ENCODE results near the gene C1orf141.
A peak's percentile ranks its signal among the peaks of the same experiment; 100 is the strongest.

Gene C1orf141

DNA sequence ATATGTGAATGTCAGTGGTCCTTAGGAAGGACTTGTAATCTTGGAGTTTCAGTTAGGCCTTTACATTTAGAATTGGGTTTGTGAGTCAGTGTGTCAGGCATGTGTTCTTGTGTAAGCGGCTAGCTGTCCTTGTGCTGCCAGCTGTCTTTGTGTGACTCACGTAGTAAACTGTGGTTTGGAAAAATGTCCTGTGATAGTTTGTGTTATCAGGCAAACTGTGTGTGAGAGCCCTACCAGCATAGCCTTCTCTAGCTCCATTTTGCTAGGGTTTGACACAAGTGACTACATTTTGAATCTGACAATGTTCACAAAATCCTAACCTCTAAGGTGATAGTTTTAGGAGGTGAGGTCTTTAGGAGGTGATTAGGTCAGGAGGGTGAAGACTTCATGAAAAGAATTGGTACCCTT is 74.0 kb downstream of the C1orf141 start:
- no peak overlapping the region for H3K27ac ChIP-seq (ENCODE audit: insufficient read depth in 1 of 2, low read depth in 1 of 2, low read length in 2 of 2, poor library complexity in 1 of 2, severe bottlenecking in 2 of 2)
- 83% methylated on average over 1 of the region's 2 CpGs for WGBS (ENCODE audit: insufficient coverage)

GRCh38 chr1:67059346-67059745 is 75.4 kb downstream of the C1orf141 start:
- peaks cover 0 to 3% (median 1%) of the 10 kb centered on the region in 4 experiments for H3K4me1 ChIP-seq (ENCODE audit: control extremely low read depth in 1 of 4, control insufficient read depth in 4 of 4, insufficient read depth in 4 of 4, low read length in 3 of 4)
- WGBS (ENCODE audit: insufficient coverage), result 100% methylated on average over 1 of the region's 1 CpG
- POLR2A ChIA-PET, result no interaction called here
- DNase-seq, result no peak
- no peak overlapping the region for H3K4me3 ChIP-seq (ENCODE audit: control insufficient read depth in 1 of 7, extremely low read depth in 1 of 7, insufficient read depth in 4 of 7, low read depth in 2 of 7, low read length in 6 of 7)
- H3K27ac ChIP-seq (ENCODE audit: insufficient read depth in 1 of 2, low read depth in 1 of 2, low read length in 2 of 2, poor library complexity in 1 of 2, severe bottlenecking in 2 of 2), result no peak overlapping the region
- CTCF ChIA-PET, result no interaction called here
- H3K27me3 ChIP-seq (replicated peaks in 2 of 5; ENCODE audit: control insufficient read depth in 4 of 5, insufficient read depth in 5 of 5, low read length in 4 of 5), result no peaks in the 10 kb centered on the region
- H3K9me3 ChIP-seq (ENCODE audit: control extremely low read depth in 1 of 5, control insufficient read depth in 4 of 5, insufficient read depth in 2 of 5, low read depth in 1 of 5, low read length in 4 of 5), result no peaks in the 10 kb centered on the region
- H3K36me3 ChIP-seq (ENCODE audit: control insufficient read depth in 4 of 4, insufficient read depth in 4 of 4, low read length in 3 of 4), result no peaks in the 10 kb centered on the region

More for the DNA sequence above, 74.0 kb downstream of the C1orf141 start:
- Histone ChIP-seq H3K4me3 (ENCODE audit: control insufficient read depth in 1 of 7, extremely low read depth in 1 of 7, insufficient read depth in 4 of 7, low read depth in 2 of 7, low read length in 6 of 7) (no peak overlapping the region), H3K27me3 (replicated peaks in 2 of 5; ENCODE audit: control insufficient read depth in 4 of 5, insufficient read depth in 5 of 5, low read length in 4 of 5) (no peaks in the 10 kb centered on the region), H3K9me3 (ENCODE audit: control extremely low read depth in 1 of 5, control insufficient read depth in 4 of 5, insufficient read depth in 2 of 5, low read depth in 1 of 5, low read length in 4 of 5) (no peaks in the 10 kb centered on the region), H3K4me1 (ENCODE audit: control extremely low read depth in 1 of 4, control insufficient read depth in 4 of 4, insufficient read depth in 4 of 4, low read length in 3 of 4) (no peaks in the 10 kb centered on the region), H3K36me3 (ENCODE audit: control insufficient read depth in 4 of 4, insufficient read depth in 4 of 4, low read length in 3 of 4) (no peaks in the 10 kb centered on the region)
- CTCF ChIA-PET, result interaction anchor here (1.0 to 1.2 kb wide), 2 partner anchors 88 to 153 kb away, joined by 3 to 4 read pairs; no protein-coding TSS in a partner anchor
- POLR2A ChIA-PET, result no interaction called here
- peak in 1 of 3 donors; percentile 8 for DNase-seq

GRCh38 chr1:67058761-67059160 is 76.0 kb downstream of the C1orf141 start:
- H3K27ac ChIP-seq (ENCODE audit: insufficient read depth in 1 of 2, low read depth in 1 of 2, low read length in 2 of 2, poor library complexity in 1 of 2, severe bottlenecking in 2 of 2), result no peak overlapping the region
- no peak overlapping the region for H3K4me3 ChIP-seq (ENCODE audit: control insufficient read depth in 1 of 7, extremely low read depth in 1 of 7, insufficient read depth in 4 of 7, low read depth in 2 of 7, low read length in 6 of 7)
- 100% methylated on average over 1 of the region's 3 CpGs for WGBS (ENCODE audit: insufficient coverage)
- ChIA-PET CTCF (no interaction called here), POLR2A (no interaction called here)
- H3K9me3 ChIP-seq (ENCODE audit: control extremely low read depth in 1 of 5, control insufficient read depth in 4 of 5, insufficient read depth in 2 of 5, low read depth in 1 of 5, low read length in 4 of 5), result no peaks in the 10 kb centered on the region
- H3K27me3 ChIP-seq (replicated peaks in 2 of 5; ENCODE audit: control insufficient read depth in 4 of 5, insufficient read depth in 5 of 5, low read length in 4 of 5), result no peaks in the 10 kb centered on the region
- peaks cover 0 to 4% (median 2%) of the 10 kb centered on the region in 4 experiments for H3K4me1 ChIP-seq (ENCODE audit: control extremely low read depth in 1 of 4, control insufficient read depth in 4 of 4, insufficient read depth in 4 of 4, low read length in 3 of 4)
- no peak for DNase-seq
- H3K36me3 ChIP-seq (ENCODE audit: control insufficient read depth in 4 of 4, insufficient read depth in 4 of 4, low read length in 3 of 4), result no peaks in the 10 kb centered on the region

GRCh38 chr1:67058242-67058641 is 76.5 kb downstream of the C1orf141 start:
- no peaks in the 10 kb centered on the region for H3K9me3 ChIP-seq (ENCODE audit: control extremely low read depth in 1 of 5, control insufficient read depth in 4 of 5, insufficient read depth in 2 of 5, low read depth in 1 of 5, low read length in 4 of 5)
- no CpG with 5 or more reads among the region's 1 CpG for WGBS (ENCODE audit: insufficient coverage)
- H3K36me3 ChIP-seq (ENCODE audit: control insufficient read depth in 4 of 4, insufficient read depth in 4 of 4, low read length in 3 of 4), result no peaks in the 10 kb centered on the region
- H3K27me3 ChIP-seq (replicated peaks in 2 of 5; ENCODE audit: control insufficient read depth in 4 of 5, insufficient read depth in 5 of 5, low read length in 4 of 5), result no peaks in the 10 kb centered on the region
- no peak overlapping the region for H3K27ac ChIP-seq (ENCODE audit: insufficient read depth in 1 of 2, low read depth in 1 of 2, low read length in 2 of 2, poor library complexity in 1 of 2, severe bottlenecking in 2 of 2)
- CTCF ChIA-PET, result interaction anchor here (0.7 kb wide), 1 partner anchor 94 kb away, joined by 3 read pairs; no protein-coding TSS in a partner anchor
- no peak for DNase-seq
- POLR2A ChIA-PET, result no interaction called here
- H3K4me3 ChIP-seq (ENCODE audit: control insufficient read depth in 1 of 7, extremely low read depth in 1 of 7, insufficient read depth in 4 of 7, low read depth in 2 of 7, low read length in 6 of 7), result no peak overlapping the region
- H3K4me1 ChIP-seq (ENCODE audit: control extremely low read depth in 1 of 4, control insufficient read depth in 4 of 4, insufficient read depth in 4 of 4, low read length in 3 of 4), result peaks cover 0 to 4% (median 3%) of the 10 kb centered on the region in 4 experiments

- no peaks in the 10 kb centered on the region for H3K27me3 ChIP-seq (replicated peaks in 2 of 5; ENCODE audit: control insufficient read depth in 4 of 5, insufficient read depth in 5 of 5, low read length in 4 of 5)
- peaks cover 7 to 22% (median 11%) of the 10 kb centered on the region in 4 experiments for H3K4me1 ChIP-seq (ENCODE audit: control extremely low read depth in 1 of 4, control insufficient read depth in 4 of 4, insufficient read depth in 4 of 4, low read length in 3 of 4)
- ChIA-PET CTCF (interaction anchor here (1.4 to 1.6 kb wide), 3 partner anchors 8 to 95 kb away, joined by 3 to 5 read pairs (median 4); no protein-coding TSS in a partner anchor), POLR2A (interaction anchor here (0.6 kb wide), 1 partner anchor 1837 kb away, joined by 4 read pairs; no protein-coding TSS in a partner anchor)
- H3K9me3 ChIP-seq (ENCODE audit: control extremely low read depth in 1 of 5, control insufficient read depth in 4 of 5, insufficient read depth in 2 of 5, low read depth in 1 of 5, low read length in 4 of 5), result no peaks in the 10 kb centered on the region
- peak within 1 kb of the TSS; percentile 82 to 94 for H3K27ac ChIP-seq (ENCODE audit: insufficient read depth in 1 of 2, low read depth in 1 of 2, low read length in 2 of 2, poor library complexity in 1 of 2, severe bottlenecking in 2 of 2)
- peaks cover 0 to 10% (median 6%) of the 10 kb centered on the region in 4 experiments for H3K36me3 ChIP-seq (ENCODE audit: control insufficient read depth in 4 of 4, insufficient read depth in 4 of 4, low read length in 3 of 4)
- WGBS (ENCODE audit: insufficient coverage), result under 1% methylated on average over 62 of the region's 73 CpGs
- H3K4me3 ChIP-seq (ENCODE audit: control insufficient read depth in 1 of 7, extremely low read depth in 1 of 7, insufficient read depth in 4 of 7, low read depth in 2 of 7, low read length in 6 of 7), result peak within 1 kb of the TSS; percentile 76 to 93 (median 85)
- DNase-seq, result peak; percentile 83 to 92 (median 89)
These were observed 80.7 kb downstream of the C1orf141 start, which contains the start of gene SLC35D1 for GRCh38 chr1:67053785-67054772. Gene SLC35D1, minus strand, starts transcription at chr1:67054148. Its CDS starts 135 bp downstream, at chr1:67054013.

DNA sequence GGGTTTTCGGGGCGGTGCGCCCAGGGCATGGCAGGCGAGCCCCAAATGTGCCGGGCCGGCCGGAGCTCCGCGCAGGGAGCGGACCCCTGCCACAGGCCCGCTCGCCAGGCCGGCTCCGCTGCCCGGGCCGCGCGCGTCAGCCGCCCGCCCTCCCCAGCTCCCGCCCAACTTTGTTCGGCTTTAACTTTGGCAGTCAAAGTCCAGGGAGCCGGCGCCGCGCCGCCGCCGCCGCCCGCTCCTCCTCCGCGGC is 81.3 kb downstream of the C1orf141 start:
- H3K27me3 ChIP-seq (replicated peaks in 2 of 5; ENCODE audit: control insufficient read depth in 4 of 5, insufficient read depth in 5 of 5, low read length in 4 of 5), result no peaks in the 10 kb centered on the region
- CTCF ChIA-PET, result interaction anchor here (1.4 to 1.6 kb wide), 2 partner anchors 57 to 96 kb away, joined by 4 to 5 read pairs; no protein-coding TSS in a partner anchor

More for the DNA sequence above, 81.3 kb downstream of the C1orf141 start:
- 0% methylated on average over 32 of the region's 34 CpGs for WGBS (ENCODE audit: insufficient coverage)
- Histone ChIP-seq H3K36me3 (ENCODE audit: control insufficient read depth in 4 of 4, insufficient read depth in 4 of 4, low read length in 3 of 4) (peaks cover 5 to 15% (median 9%) of the 10 kb centered on the region in 4 experiments), H3K27ac (ENCODE audit: insufficient read depth in 1 of 2, low read depth in 1 of 2, low read length in 2 of 2, poor library complexity in 1 of 2, severe bottlenecking in 2 of 2) (peak overlapping the region; percentile 82 to 94), H3K9me3 (ENCODE audit: control extremely low read depth in 1 of 5, control insufficient read depth in 4 of 5, insufficient read depth in 2 of 5, low read depth in 1 of 5, low read length in 4 of 5) (no peaks in the 10 kb centered on the region), H3K4me3 (ENCODE audit: control insufficient read depth in 1 of 7, extremely low read depth in 1 of 7, insufficient read depth in 4 of 7, low read depth in 2 of 7, low read length in 6 of 7) (peak overlapping the region; percentile 76 to 93 (median 85)), H3K4me1 (ENCODE audit: control extremely low read depth in 1 of 4, control insufficient read depth in 4 of 4, insufficient read depth in 4 of 4, low read length in 3 of 4) (peaks cover 7 to 22% (median 11%) of the 10 kb centered on the region in 4 experiments)
- POLR2A ChIA-PET, result no interaction called here
- no peak for DNase-seq

Data from common myeloid progenitor, CD34-positive (primary cell).